Measurements from ENCODE around the gene GLT1D1.

GLT1D1 gene

DNA sequence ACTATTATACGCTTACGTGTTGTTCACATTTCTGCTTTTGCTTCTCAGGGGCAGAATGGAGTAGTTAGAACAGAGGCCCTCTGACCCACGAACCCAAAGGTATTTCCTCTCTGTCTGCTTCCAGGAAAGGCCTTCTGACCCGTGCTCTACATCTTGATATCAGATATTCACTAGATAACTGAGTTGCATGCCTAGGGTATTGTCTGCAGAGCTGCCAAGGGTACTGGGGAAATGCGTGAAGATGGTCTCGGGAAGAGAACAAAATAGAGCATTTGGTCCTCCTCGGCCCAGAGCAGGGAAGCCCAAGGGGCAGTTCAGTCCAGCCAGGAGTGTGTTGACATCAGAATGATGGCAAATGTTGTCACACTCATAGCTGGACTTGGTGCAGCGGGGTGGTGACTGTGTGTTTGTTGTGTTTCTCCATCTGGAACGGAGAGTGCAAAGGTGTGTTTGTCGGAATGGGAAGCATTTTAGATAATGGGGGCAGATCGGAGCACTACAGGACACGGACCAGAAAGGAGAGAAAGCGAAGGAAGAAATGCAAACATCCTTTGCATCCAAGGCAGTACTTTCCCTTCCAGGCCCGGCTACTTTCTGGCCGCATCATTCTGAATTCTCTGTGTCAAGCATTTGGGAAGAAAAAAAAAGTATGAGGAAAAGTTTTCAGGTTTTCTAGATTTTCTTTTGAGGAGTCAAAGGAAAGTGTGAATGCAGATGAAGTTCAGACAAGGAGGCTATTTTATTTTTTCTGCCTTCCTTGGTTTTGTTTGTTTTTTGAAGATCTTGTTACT, 8.1 kb downstream of the GLT1D1 start (continued):
- TF ChIP-seq RARB (CRISPR knock-in tag; IDR thresholded peaks at IDR 0.05) (no peak), PPARA (CRISPR knock-in tag; IDR thresholded peaks at IDR 0.05; ENCODE audit: borderline replicate concordance) (no peak), ESRRG (CRISPR knock-in tag; IDR thresholded peaks at IDR 0.05) (no peak), ZNF8 (CRISPR knock-in tag; IDR thresholded peaks at IDR 0.05) (no peak), ARNTL (CRISPR knock-in tag; IDR thresholded peaks at IDR 0.05; ENCODE audit: borderline replicate concordance, low read depth) (no peak), ZFP30 (CRISPR knock-in tag; IDR thresholded peaks at IDR 0.05) (no peak), TOX (CRISPR knock-in tag; IDR thresholded peaks at IDR 0.05; ENCODE audit: borderline replicate concordance) (no peak)
- TF ChIP-seq, protein P1, sequence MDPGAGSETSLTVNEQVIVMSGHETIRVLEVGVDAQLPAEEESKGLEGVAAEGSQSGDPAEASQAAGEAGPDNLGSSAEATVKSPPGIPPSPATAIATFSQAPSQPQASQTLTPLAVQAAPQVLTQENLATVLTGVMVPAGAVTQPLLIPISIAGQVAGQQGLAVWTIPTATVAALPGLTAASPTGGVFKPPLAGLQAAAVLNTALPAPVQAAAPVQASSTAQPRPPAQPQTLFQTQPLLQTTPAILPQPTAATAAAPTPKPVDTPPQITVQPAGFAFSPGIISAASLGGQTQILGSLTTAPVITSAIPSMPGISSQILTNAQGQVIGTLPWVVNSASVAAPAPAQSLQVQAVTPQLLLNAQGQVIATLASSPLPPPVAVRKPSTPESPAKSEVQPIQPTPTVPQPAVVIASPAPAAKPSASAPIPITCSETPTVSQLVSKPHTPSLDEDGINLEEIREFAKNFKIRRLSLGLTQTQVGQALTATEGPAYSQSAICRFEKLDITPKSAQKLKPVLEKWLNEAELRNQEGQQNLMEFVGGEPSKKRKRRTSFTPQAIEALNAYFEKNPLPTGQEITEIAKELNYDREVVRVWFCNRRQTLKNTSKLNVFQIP (CRISPR knock-in tag; IDR thresholded peaks at IDR 0.05; ENCODE audit: borderline replicate concordance, low read depth), result no peak
- TF ChIP-seq, protein P2, sequence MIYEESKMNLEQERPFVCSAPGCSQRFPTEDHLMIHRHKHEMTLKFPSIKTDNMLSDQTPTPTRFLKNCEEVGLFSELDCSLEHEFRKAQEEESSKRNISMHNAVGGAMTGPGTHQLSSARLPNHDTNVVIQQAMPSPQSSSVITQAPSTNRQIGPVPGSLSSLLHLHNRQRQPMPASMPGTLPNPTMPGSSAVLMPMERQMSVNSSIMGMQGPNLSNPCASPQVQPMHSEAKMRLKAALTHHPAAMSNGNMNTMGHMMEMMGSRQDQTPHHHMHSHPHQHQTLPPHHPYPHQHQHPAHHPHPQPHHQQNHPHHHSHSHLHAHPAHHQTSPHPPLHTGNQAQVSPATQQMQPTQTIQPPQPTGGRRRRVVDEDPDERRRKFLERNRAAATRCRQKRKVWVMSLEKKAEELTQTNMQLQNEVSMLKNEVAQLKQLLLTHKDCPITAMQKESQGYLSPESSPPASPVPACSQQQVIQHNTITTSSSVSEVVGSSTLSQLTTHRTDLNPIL (CRISPR knock-in tag; IDR thresholded peaks at IDR 0.05; ENCODE audit: low read depth), result no peak

DNA sequence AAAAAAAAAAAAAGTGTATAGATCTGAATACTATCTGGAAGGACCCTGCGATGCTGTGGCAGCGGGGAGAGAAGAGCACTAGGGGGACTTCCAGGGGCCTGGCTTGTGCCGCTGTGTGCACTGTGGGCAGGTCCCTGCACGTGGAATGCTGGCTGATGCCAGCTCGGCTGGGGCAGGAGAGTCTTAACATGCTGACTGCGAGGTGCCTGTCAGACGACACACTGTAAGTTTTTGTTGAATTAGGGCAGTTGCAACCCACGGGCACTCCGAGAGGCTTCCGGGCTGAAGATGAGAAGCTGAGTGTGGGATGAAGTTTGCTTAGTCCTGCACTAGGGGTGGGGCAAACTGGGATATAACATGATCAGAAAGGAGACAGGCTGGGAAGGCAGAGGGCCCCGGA, 10.7 kb downstream of the GLT1D1 start:
- ATAC-seq, result no peak
- TF ChIP-seq PPARA (CRISPR knock-in tag; IDR thresholded peaks at IDR 0.05; ENCODE audit: borderline replicate concordance) (no peak), ZC3H10 (CRISPR knock-in tag; IDR thresholded peaks at IDR 0.05) (no peak), ZNF565 (CRISPR knock-in tag; conservative IDR thresholded peaks at IDR 0.05; ENCODE audit: low read depth) (no peak), TOX (CRISPR knock-in tag; IDR thresholded peaks at IDR 0.05; ENCODE audit: borderline replicate concordance) (no peak), OSR1 (CRISPR knock-in tag; IDR thresholded peaks at IDR 0.05) (no peak), BACH2 (CRISPR knock-in tag; IDR thresholded peaks at IDR 0.05; ENCODE audit: borderline replicate concordance) (no peak), ARNTL (CRISPR knock-in tag; IDR thresholded peaks at IDR 0.05; ENCODE audit: borderline replicate concordance, low read depth) (no peak)

- ATAC-seq, result no peak
- TF ChIP-seq ZNF565 (CRISPR knock-in tag; conservative IDR thresholded peaks at IDR 0.05; ENCODE audit: low read depth) (no peak), SNAI2 (CRISPR knock-in tag; IDR thresholded peaks at IDR 0.05) (no peak), ISL1 (CRISPR knock-in tag; IDR thresholded peaks at IDR 0.05) (no peak), TOX (CRISPR knock-in tag; IDR thresholded peaks at IDR 0.05; ENCODE audit: borderline replicate concordance) (no peak), ZNF70 (CRISPR knock-in tag; IDR thresholded peaks at IDR 0.05) (no peak)
- TF ChIP-seq, protein P3, sequence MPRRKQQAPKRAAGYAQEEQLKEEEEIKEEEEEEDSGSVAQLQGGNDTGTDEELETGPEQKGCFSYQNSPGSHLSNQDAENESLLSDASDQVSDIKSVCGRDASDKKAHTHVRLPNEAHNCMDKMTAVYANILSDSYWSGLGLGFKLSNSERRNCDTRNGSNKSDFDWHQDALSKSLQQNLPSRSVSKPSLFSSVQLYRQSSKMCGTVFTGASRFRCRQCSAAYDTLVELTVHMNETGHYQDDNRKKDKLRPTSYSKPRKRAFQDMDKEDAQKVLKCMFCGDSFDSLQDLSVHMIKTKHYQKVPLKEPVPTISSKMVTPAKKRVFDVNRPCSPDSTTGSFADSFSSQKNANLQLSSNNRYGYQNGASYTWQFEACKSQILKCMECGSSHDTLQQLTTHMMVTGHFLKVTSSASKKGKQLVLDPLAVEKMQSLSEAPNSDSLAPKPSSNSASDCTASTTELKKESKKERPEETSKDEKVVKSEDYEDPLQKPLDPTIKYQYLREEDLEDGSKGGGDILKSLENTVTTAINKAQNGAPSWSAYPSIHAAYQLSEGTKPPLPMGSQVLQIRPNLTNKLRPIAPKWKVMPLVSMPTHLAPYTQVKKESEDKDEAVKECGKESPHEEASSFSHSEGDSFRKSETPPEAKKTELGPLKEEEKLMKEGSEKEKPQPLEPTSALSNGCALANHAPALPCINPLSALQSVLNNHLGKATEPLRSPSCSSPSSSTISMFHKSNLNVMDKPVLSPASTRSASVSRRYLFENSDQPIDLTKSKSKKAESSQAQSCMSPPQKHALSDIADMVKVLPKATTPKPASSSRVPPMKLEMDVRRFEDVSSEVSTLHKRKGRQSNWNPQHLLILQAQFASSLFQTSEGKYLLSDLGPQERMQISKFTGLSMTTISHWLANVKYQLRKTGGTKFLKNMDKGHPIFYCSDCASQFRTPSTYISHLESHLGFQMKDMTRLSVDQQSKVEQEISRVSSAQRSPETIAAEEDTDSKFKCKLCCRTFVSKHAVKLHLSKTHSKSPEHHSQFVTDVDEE (CRISPR knock-in tag; IDR thresholded peaks at IDR 0.05), result no peak
These were observed 11.4 kb downstream of the GLT1D1 start for GRCh38 chr12:128864516-128865186.

- no peak for TF ChIP-seq BACH2 (CRISPR knock-in tag; IDR thresholded peaks at IDR 0.05; ENCODE audit: borderline replicate concordance)
- no peak for TF ChIP-seq ISL1 (CRISPR knock-in tag; IDR thresholded peaks at IDR 0.05)
- TF ChIP-seq RARB (CRISPR knock-in tag; IDR thresholded peaks at IDR 0.05), result no peak
- no peak for TF ChIP-seq ZFP3 (CRISPR knock-in tag; IDR thresholded peaks at IDR 0.05)
- no peak for TF ChIP-seq TCF4 (CRISPR knock-in tag; IDR thresholded peaks at IDR 0.05; ENCODE audit: borderline replicate concordance)
- TF ChIP-seq, protein P2 (CRISPR knock-in tag; IDR thresholded peaks at IDR 0.05; ENCODE audit: low read depth), result no peak
- no peak for ATAC-seq
These were observed 14.2 kb downstream of the GLT1D1 start for GRCh38 chr12:128867466-128867865.
